Measurements from ENCODE around the gene DIRAS2. TPM values are rescaled to one million over a fixed set of nuclear protein-coding genes. Genes with fewer than 3 reads are reported as not detected.

Gene DIRAS2
- total RNA-seq, 4 donors from 2014 or later, result 0.42 to 2.1 (median 0.74) TPM

- intact Hi-C loops (cut with DNase I; ENCODE audit: low total_unique reads), result no loop called here
- no peak overlapping the region for H3K4me3 ChIP-seq (ENCODE audit: low read depth, poor library complexity, severe bottlenecking)
- no peak for DNase-seq (ENCODE audit: low spot score in 2 of 2)
- TF ChIP-seq CTCF (IDR thresholded peaks at IDR 0.05), result no peak
- no peak for TF ChIP-seq POLR2A (IDR thresholded peaks at IDR 0.05)
- 80 to 85% methylated on average over 2 of the region's 2 CpGs for WGBS, 2 donors
Observed at GRCh38 chr9:90580576-90580975, 62.0 kb downstream of the DIRAS2 start.

- DNase-seq (ENCODE audit: low spot score in 2 of 2), result no peak
- H3K4me3 ChIP-seq (ENCODE audit: low read depth, poor library complexity, severe bottlenecking), result no peak overlapping the region
- intact Hi-C loops (cut with DNase I; ENCODE audit: low total_unique reads), result no loop called here
- TF ChIP-seq CTCF (IDR thresholded peaks at IDR 0.05), result no peak
- TF ChIP-seq POLR2A (IDR thresholded peaks at IDR 0.05), result no peak
- 80 to 89% methylated on average over 2 of the region's 2 CpGs for WGBS, 2 donors
Observed at GRCh38 chr9:90579181-90579580, 63.4 kb downstream of the DIRAS2 start.

- TF ChIP-seq CTCF (IDR thresholded peaks at IDR 0.05), result no peak
- TF ChIP-seq POLR2A (IDR thresholded peaks at IDR 0.05), result no peak
- no peak overlapping the region for H3K4me3 ChIP-seq (ENCODE audit: low read depth, poor library complexity, severe bottlenecking)
- no peak for DNase-seq (ENCODE audit: low spot score in 2 of 2)
- intact Hi-C loops (cut with DNase I; ENCODE audit: low total_unique reads), result no loop called here
- 50 to 62% methylated on average over 3 of the region's 3 CpGs for WGBS, 2 donors
Observed at GRCh38 chr9:90578126-90578815, 64.4 kb downstream of the DIRAS2 start.

GRCh38 chr9:90569511-90569910 is 73.1 kb downstream of the DIRAS2 start:
- no peak for TF ChIP-seq CTCF (IDR thresholded peaks at IDR 0.05)
- no peak for TF ChIP-seq POLR2A (IDR thresholded peaks at IDR 0.05)
- H3K4me3 ChIP-seq (ENCODE audit: low read depth, poor library complexity, severe bottlenecking), result no peak overlapping the region
- WGBS, 2 donors, result 24 to 35% methylated on average over 1 of the region's 1 CpG
- intact Hi-C loops (cut with DNase I; ENCODE audit: low total_unique reads), result no loop called here
- no peak for DNase-seq (ENCODE audit: low spot score in 2 of 2)

- H3K4me3 ChIP-seq (ENCODE audit: low read depth, poor library complexity, severe bottlenecking), result no peak overlapping the region
- intact Hi-C loops (cut with DNase I; ENCODE audit: low total_unique reads), result no loop called here
- 54 to 62% methylated on average over 3 of the region's 3 CpGs for WGBS, 2 donors
- DNase-seq (ENCODE audit: low spot score in 2 of 2), result no peak
- TF ChIP-seq CTCF (IDR thresholded peaks at IDR 0.05) (no peak), POLR2A (IDR thresholded peaks at IDR 0.05) (no peak)
Observed at GRCh38 chr9:90568667-90569066, 74.0 kb downstream of the DIRAS2 start.

- TF ChIP-seq POLR2A (IDR thresholded peaks at IDR 0.05) (no peak), CTCF (IDR thresholded peaks at IDR 0.05) (no peak)
- WGBS, 2 donors, result 69 to 80% methylated on average over 4 of the region's 4 CpGs
- intact Hi-C loops (cut with DNase I; ENCODE audit: low total_unique reads), result no loop called here
Observed at GRCh38 chr9:90562229-90562628, 80.4 kb downstream of the DIRAS2 start.

More at GRCh38 chr9:90562229-90562628, 80.4 kb downstream of the DIRAS2 start:
- no peak overlapping the region for H3K4me3 ChIP-seq (ENCODE audit: low read depth, poor library complexity, severe bottlenecking)
- no peak for DNase-seq (ENCODE audit: low spot score in 2 of 2)
